HEK293T (cell line): Measurements from ENCODE around the gene LNX1.

ENCODE experiments used
- BHLHE40 ChIP-seq: fragments of 450-650 bp; IDR thresholded peaks from 2 replicates; pipeline ENCODE4 v1.6.1; 2016; ENCODE audit warnings: mild to moderate bottlenecking, moderate library complexity, borderline replicate concordance
- CTBP1 ChIP-seq: fragments of 450-650 bp; IDR thresholded peaks from 2 replicates; pipeline ENCODE4 v1.6.1; 2016; ENCODE audit warnings: borderline replicate concordance
- FOXM1 ChIP-seq: fragments of 450-650 bp; IDR thresholded peaks from 2 replicates; pipeline ENCODE4 v1.6.1; 2017; ENCODE audit warnings: mild to moderate bottlenecking, borderline replicate concordance
- PKNOX1 ChIP-seq: fragments of 450-650 bp; IDR thresholded peaks from 2 replicates; pipeline ENCODE4 v1.6.1; 2016
- SP1 ChIP-seq: fragments of 450-650 bp; IDR thresholded peaks from 2 replicates; pipeline ENCODE4 v1.6.1; 2017
- ZNF384 ChIP-seq: fragments of 450-650 bp; IDR thresholded peaks from 2 replicates; pipeline ENCODE4 v1.6.1; 2016

GRCh38 chr4:53605783-53606182 is 14.5 kb upstream of the LNX1 start:
- TF ChIP-seq ZNF384 (no peak), BHLHE40 (no peak), SP1 (no peak), FOXM1 (no peak), PKNOX1 (no peak), CTBP1 (no peak)
